A673 (cell line): Measurements from ENCODE around the gene AP3S2.

Source experiments
- EZH2 ChIP-seq: fragments of 200-600 bp; sonication (generic); IDR thresholded peaks from 2 replicates; pipeline ENCODE4 v1.6.1; 2017; ENCODE audit warnings: borderline replicate concordance, low read depth, mild to moderate bottlenecking, mixed read lengths, antibody characterized with exemption, low read length; ENCODE audit not compliant: poor library complexity, severe bottlenecking
- TF ChIP-seq, protein P1 (sequence below): fragments of 300-800, 200-600 bp; sonication (generic); conservative IDR thresholded peaks from 2 replicates; pipeline ENCODE4 v1.5.1; 2017; ENCODE audit warnings: low read depth, mild to moderate bottlenecking, antibody characterized with exemption, low read length, moderate library complexity, mixed read lengths

DNA sequence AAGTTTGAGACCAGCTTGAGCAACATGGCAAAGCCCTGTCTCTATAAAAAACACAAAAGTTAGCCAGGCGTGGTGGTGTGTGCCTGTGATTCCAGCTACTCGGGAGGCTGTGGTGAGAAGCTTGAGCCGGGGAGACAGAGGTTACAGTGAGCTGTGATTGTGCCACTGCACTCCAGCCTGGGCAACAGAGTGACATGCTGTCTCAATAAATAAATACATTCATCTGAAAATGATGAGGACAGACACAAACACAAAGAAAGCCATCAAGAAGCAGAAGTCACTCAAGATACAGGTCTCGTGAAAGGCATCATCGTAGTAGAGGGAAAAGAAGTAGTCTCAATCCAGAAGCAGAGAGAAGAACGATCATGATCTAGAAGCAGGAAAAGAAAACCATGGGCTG, 18.1 kb downstream of the AP3S2 start:
- no peak for TF ChIP-seq EZH2
- TF ChIP-seq, protein P1, sequence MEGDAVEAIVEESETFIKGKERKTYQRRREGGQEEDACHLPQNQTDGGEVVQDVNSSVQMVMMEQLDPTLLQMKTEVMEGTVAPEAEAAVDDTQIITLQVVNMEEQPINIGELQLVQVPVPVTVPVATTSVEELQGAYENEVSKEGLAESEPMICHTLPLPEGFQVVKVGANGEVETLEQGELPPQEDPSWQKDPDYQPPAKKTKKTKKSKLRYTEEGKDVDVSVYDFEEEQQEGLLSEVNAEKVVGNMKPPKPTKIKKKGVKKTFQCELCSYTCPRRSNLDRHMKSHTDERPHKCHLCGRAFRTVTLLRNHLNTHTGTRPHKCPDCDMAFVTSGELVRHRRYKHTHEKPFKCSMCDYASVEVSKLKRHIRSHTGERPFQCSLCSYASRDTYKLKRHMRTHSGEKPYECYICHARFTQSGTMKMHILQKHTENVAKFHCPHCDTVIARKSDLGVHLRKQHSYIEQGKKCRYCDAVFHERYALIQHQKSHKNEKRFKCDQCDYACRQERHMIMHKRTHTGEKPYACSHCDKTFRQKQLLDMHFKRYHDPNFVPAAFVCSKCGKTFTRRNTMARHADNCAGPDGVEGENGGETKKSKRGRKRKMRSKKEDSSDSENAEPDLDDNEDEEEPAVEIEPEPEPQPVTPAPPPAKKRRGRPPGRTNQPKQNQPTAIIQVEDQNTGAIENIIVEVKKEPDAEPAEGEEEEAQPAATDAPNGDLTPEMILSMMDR: no peak
